Heart left ventricle (tissue), 13 donors: ENCODE data around the gene GPC6.

ENCODE experiments used
- POLR2A ChIP-seq, 2 donors: fragments of 450-650 bp; IDR thresholded peaks; one replicate each; pipeline ENCODE4 v1.6.1; 2017; ENCODE audit warnings: antibody characterized with exemption in 2 of 2, mild to moderate bottlenecking in 2 of 2, moderate library complexity in 2 of 2
- TF ChIP-seq, protein P1 (sequence below), 12 donors: fragments of 200-600 bp; sonication (generic) in 4 of 12; IDR thresholded peaks; one replicate each; pipeline versions ENCODE4 v1.5.0 to v1.8.0; 2018 to 2022; ENCODE audit warnings: antibody characterized with exemption in 12 of 12, mild to moderate bottlenecking in 5 of 12
- donor health status: ischemic (EF 13 %, LVEDD 7.1; RV severe dilation, severe dysfunction).
- donor health status: DM: no; HTN: yes; CAD: no.
- donor health status: DM: no; HTN: no; CAD: no.
- donor health status: ischemic (EF 25% LVEDD 6.9; RV normal size, moderate dysfunction).
- donor health status: ischemic (EF 25% LVEDD 5.7; RV mildly dilated, moderate dysfunction).
- donor health status: ischemic (EF 35%, LVEDD 5.7; RV mildly dilated, moderate dysfunction).
- donor health status: nonischemic (EF 11% LVEDD 7.7; RV severe dilation, severe dysfunction).
- donor health status: DM: yes; HTN: yes; CAD: no.
- donor health status: PGD.
- donor health status: ischemic (EF 29% LVEDD 5.4; RV normal size, mild dysfunction).
- donor health status: nonischemic (EF 23%, LVEDD 6.1; RV moderate dilation, normal function).

DNA sequence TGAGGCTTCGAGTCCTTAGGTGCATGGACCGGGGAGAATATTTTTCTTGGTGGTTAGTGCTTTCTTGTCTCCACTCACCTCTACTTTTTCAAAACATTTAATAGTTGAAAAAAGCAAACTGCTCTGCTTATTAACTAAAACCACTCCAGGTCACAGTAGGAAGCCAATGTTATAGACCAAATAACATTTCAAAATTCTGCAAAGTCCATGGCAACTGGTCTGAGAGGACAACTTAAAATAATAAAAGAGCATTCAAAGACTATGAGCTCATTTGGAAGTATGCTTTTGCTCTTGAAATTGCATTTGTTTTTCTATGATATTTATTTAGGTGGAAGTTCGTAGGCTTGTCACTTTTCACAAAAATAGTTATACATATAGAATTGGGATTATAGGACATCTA, 769.9 kb downstream of the GPC6 start:
- TF ChIP-seq, protein P1, sequence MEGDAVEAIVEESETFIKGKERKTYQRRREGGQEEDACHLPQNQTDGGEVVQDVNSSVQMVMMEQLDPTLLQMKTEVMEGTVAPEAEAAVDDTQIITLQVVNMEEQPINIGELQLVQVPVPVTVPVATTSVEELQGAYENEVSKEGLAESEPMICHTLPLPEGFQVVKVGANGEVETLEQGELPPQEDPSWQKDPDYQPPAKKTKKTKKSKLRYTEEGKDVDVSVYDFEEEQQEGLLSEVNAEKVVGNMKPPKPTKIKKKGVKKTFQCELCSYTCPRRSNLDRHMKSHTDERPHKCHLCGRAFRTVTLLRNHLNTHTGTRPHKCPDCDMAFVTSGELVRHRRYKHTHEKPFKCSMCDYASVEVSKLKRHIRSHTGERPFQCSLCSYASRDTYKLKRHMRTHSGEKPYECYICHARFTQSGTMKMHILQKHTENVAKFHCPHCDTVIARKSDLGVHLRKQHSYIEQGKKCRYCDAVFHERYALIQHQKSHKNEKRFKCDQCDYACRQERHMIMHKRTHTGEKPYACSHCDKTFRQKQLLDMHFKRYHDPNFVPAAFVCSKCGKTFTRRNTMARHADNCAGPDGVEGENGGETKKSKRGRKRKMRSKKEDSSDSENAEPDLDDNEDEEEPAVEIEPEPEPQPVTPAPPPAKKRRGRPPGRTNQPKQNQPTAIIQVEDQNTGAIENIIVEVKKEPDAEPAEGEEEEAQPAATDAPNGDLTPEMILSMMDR (IDR thresholded peaks at IDR 0.05) = no peak
- no peak for TF ChIP-seq POLR2A (IDR thresholded peaks at IDR 0.05)
